Measurements from ENCODE around the gene ENTR1.

ENTR1 gene

DNA sequence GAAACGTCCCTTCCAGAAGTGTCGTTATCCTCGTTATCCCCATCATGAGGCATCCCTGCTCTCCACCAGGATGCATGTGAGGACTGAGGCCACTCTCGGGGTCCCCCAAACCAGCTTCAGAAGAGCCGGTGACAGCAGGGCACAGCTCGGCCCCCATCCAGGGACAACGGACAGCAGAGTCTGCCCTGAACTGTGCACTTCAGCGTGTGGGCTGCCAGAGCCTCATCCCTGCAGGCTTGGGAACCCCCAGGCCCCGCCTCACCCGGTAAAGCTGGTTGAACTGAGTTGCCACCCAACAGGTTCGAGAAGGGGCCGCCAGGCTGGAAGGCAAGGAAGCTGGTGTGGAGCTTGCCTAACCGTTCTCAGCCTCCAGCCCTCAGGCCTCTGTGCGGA is 36.2 kb downstream of the ENTR1 start:
- no peak for DNase-seq

DNA sequence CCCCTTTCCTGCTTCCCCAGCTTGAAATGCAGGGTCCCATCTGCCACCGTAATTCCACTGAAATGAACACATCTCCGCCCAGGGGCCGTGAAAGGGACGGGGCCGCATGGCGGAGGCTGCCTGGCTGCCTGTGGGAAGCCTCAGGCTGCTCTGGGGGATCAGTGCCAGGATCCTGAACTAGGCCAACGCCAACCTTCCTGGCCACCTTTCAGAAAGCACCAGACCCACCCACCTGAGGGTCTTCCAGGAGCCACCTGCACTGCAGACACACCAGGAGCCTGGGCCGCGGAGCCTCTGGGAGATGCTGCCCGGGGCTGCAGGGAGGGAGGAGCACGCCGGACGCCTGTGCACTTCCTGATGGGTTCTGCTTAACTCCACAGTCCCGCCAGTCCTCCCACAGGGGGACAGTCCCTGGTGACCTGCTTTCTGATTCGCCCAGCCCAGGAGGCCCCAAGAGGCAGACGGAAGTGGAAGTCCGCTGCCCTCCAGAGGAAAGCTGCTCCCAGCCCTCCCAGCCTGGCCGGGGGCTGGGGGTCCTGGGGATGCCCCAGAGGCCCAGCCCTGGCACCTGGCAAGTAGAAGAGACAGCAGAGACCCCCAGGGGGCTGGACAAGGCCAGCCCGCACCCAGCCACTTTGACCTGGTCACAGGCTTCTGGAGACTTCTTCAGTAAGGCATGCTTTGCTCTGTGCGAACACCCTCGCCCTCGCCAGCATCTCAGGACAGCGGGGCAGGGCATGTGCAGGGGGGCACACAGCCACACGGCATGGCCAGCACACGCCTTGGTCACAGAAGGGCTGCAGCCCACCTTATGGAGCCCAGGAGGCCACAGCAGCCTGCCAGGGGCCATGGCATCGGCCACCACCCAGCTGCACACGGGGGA is 36.9 kb downstream of the ENTR1 start, which contains the start of gene CARD9:
TSS of gene CARD9 (minus strand) at position 370 of the 883 bp plus-strand sequence. CDS start 1,591 bp downstream, outside the sequence.
- no peak for DNase-seq

DNA sequence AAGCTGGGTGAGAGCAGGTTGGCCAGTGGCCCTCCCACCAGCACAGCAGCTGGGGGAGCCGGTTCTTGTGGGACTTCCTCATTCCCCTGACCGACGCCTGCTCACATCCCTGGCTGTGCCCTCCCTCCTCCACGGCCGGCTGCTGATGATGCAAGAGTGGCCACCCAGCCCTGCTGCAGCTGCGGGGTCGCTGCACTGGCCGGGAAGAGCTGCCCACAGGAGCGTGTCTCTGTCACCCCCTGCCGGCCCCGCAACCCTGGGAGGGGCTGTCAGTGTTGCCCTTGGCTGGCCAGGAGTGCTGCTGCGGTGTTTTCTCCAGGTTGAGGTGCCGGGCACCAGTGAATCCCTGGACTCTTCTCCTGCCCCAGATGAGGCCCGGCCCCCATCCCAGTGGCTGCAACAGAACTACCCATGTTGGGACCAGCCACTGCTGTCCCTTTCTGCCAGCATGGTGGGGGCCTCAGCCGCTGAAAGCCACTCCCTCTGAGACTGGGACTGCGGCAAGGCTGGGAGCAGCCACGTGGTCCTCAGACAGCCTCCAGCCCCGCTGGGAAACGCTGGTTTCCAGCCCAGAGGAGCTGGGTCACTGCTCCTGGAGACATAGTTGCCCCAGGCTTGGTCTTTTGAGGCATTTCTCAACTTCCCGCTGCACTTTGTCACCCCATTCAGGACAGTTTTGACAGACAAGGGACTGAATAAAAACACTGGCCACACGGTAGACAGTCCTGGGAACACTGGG is 37.7 kb downstream of the ENTR1 start:
- DNase-seq, result no peak

DNA sequence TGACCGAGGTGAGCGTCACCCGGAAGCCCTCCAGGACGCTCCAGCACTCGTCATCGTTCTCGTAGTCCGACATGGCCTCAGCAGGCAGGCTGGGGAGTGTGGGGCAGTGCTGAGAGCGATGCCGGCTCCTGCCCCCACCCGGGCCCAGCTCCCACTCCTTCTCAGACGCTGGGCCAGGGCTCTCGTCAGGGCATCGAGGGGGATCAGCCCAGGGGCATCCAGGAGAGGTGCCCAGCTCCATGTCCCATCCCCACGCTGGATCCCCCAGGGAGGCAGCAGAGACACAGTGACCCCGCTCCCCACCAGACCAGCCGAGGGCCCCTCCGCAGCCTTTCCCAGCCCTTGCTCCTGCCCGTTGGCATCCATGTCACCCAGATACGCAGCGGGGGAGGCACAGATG is 38.4 kb downstream of the ENTR1 start:
- DNase-seq, result no peak

DNA sequence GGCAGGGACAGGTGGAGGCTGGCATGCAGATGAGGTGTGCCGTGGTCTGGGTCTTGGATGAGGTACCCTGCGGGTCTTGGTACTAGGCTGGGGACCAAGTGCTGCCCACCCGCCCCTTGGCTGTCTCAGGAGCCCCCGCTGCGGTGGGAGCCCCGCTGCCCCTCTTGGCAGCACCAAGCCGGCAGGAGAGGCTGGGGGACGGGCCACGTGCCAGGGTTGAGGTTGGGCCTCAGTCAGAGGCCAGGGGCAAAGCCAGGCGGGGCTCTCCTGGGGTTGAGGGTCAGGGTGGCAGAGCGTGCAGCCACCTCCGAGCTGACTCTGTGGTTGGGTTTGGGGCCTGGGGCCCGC is 38.9 kb downstream of the ENTR1 start:
- DNase-seq, result no peak

DNA sequence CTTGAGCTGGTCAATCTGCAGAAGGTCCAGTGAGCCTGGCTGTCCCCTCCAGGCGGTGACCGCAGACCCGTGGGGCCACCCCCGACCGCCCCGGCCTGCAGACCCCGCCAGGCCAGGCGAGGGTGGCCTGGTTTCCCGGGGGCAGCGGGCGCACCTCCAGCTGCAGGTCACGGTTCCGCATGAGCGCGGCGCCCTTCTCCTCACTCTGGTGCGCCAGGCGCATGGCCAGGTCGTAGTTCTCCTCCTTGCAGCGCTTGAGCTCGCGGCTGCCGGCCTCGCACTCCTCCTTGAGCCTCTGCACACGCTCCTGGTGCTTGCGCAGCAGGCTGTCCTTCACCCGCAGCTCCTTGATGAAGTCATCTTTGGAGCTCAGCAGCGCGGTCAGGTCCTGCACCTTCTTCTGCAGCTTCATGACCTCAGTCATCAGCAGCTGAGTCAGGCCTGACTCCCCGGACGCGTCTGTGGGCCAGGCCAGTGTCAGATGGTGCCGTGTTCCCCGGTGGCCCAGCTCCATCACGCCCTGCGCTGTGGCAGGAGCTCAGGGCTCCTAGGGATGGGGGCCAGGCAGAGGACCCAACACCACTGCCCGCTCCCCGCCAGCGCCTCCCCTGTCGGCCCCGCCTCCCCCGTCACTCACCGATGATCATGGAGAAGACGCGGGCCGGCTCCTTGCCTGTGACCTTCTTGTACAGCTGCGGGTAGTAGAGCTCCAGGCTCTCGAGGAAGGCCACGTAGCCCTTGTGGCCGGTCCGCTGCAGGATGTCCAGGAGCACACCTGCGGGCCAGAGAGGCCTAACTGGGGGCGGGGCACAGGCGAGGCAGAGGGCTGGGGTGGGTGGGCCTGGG is 39.5 kb downstream of the ENTR1 start:
- DNase-seq, result no peak

DNA sequence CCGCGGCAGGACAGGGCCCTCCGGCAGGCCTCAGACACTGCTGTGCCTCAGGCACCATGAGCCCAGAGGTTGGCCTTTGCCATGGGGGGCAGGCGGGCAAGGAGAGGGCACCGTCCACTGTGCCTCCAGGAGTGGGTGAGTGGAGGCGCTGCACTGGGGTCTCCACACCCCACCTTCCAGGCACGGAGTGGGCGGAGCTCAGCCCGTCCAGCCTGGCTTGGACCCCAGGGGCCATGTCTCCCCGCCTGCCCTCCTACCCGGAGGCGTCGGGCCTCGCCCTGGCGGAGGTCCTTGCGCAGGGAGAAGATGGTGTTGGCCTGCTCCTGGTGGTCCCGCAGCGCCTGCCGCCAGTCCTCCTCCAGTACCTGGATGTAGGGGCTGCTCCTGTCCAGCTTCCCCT is 40.4 kb downstream of the ENTR1 start:
- DNase-seq, result no peak

DNA sequence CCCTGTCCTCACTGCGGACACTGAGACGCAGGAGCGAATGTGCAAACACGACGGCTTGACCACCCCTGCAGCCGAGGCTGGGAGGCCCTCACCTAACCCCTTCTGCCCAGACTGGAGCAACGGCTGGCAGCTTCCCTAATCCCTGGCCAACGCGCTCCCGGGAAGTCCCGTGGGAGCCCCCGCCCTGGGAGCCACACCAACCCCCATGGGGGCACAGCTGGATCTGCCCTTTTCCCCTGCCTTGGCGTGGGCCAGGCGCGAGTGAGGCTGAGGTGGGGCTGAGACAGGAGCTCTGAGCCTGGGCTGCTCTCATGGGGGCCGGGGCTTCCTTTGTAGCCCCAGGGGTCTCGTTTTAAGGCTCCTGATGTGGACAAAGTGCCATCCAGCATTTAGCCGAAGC is 42.2 kb downstream of the ENTR1 start:
- no peak for DNase-seq

DNA sequence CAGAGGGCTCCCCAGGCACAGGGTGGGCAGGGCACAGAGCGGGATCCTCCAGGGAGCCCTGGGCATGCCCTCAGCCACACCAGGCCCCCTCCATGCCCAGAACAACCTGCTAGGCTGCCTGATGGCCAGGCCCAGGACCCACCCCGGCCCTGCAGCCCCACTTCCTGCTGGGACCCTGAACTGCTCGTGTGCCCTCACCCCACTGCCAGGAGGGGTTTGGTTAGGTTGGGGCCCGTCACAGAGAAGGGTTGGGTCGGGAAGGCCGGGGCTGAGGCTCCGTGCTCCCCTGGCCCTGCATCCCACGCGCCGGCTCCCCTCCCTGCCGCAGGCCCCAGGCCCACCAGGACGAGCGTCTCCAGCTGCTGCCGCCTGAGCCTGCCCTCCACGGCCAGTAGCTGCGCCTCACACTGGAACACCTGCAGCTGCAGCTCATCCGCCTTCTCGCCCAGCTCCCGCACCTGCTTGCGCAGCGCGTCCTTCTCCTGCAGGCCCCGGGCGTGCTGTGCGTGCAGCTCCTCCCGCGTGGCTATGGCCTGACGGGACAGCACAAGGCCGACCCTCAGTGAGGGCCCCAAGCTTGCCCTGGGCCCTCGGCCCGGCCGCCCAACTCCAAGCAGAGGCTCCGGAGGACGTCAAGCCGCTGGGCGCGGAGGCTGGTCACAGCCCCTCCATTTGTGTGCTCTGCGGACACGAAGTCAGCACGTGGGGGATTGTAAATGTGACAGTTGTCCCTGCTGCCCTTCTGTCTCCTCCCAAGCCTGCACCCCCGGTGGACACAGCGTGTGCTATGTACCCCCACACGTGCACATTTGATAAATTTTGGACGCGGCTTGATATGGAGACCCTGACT is 42.9 kb downstream of the ENTR1 start:
- DNase-seq, result no peak

DNA sequence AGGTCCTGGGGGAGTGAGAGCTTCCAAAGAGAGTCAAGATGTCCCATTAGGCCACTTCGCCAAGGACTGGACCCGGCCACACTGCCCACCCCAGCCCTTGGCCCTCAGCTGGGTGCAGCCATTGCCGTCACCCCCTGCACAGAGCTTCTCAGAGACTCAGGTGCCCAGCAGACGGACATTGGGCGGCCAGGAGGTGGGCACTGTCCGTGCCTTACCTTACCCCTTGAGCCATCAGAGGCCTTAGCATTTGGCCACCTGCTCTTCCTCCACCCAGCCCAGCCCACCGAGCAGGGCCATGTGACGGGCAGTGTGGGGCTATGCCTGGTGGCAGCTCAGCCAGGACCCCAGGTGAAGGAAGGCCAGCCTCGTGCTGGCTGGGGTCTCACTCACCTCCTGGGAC is 43.6 kb downstream of the ENTR1 start:
- no peak for DNase-seq

DNA sequence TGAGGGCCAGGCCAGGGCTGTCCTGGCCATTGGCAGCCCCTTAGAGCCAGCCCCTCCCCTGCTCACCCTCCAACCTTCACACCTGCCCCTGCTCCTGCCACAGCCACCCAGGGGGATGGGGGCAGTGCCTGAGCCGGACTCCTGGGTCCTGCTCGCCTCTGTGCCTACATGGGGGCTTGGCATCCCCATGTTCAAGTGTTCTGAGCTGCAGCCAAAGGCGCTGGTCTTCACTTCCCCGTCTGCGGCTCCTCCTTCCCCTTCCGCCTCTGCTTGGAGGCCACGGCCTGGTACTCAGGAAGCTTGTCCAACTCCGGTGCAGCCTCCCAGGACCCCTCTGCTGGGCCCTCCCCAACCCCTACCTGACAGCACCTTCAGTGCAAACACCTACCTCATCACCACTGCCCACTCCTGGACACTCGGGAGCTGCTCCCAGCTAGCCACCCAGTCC is 44.6 kb downstream of the ENTR1 start:
- DNase-seq, result no peak

DNA sequence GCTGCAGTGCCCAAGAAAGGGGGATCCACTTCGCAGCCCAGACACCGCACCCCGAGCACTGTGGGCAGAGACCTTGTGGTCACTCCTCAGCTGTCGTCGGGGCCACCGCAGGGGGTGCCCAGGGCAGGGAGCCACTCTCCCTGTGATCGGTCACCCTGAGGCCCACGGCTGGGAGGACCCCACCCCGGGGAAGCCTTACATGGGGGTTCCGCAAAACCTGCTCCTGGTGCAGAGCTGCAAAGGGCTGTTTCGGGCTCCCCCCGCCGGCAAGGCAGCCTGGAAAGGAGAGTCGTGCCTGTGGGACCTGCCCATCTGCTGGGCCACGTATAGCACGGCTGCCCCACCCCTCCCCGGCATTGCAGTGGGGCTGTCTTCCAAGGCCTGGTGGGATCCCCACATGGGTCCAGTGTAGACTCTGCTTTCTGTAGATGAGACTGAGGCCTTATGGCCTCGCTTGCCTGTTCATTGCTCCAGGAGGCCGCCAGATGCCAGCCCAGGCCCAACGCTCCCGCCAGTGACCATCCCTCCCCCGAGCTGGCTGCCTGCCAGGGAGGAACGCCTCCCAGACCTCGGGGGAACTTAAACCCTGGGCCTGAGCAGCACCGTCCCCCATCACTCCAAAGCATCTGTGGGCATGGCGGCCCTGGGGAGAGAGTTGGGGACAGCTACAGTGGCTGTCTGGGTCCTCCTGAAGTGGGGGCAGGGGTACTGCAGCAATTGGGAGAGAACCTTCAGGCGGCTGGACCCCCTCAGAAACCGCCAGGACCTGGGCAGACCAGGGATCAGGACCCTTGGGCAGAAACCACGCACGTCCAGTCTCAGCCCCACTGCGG is 45.3 kb downstream of the ENTR1 start:
- DNase-seq, result no peak

DNA sequence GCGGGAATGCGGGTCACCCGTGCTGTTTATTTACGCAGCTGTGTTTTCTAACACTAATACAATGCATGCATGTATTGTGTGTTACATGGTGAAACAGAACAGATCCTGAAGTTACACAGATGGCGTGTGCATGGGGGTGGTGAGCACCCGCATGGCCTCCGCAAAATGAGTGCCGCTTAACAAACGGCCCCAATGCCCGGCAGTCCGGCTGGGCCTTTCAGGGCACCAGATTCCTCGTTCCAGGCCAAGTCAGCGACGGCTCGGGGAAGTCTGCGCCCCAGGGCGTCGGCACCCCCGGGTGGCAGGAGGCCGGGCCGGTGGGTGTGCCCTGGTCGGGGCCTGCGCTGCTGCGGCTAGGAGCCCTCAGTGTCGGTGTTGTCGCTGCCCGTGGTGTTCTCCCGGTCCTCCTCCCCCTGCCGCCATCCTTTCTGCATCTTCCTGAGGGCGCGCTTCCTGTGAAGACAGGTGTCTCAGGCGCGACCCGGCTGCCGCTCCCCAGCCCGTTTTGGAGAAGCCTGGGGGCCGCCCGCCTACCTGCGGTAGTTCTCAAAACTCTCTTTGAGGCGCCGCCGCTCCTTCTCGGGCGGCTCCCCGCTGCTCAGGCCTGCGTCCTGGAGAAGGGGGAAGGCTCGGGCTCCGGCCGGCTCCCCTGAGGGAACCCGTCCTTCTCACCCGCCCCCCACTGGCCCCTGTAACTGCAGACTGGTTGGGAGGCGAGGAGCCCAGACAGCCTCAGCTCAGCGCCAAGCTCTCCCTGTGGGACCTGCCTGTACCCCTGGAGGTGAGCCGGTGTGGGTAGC is 46.3 kb downstream of the ENTR1 start:
- no peak for DNase-seq

DNA sequence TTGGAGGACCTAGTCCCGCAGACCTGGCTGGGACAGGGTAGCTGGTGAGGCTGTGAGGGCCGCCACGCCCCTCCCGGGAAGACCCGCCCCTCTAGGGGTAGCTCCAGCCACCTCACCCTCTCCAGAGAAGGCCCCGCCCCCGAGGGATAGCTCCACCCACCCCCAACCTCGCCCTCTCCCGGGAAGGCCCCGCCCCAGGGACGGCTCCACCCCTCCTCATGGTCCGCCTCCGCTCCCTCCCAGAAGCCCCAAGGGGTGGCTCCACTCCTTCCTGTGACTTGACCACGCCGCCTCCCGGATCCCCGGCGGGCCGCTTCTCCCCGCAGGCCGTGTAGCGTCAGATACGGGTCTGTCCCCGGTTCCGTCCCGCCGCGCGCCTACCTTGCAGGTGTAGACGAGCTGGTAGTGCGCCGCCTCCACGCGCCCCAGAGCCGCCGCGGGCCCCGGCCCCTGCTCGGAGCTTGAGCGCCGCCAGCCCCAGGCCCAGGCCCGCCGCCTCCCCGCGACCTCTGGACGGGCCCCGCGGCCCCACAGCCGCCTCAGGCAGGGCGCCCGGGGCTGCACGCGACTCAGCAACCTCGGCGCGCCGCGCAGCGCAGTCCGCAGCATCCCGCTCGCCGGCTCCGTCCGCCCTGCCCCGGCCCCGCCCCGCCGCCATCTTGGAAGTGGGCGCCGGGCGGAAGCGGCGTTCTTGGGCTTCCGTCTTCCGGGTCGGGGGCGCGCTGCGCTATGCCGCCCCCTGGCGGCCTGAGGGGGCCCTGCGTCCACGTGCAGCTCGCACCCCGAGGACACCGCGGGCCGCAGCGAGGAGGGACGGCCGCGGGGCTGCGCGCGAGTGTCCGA is 47.1 kb downstream of the ENTR1 start, which contains the start of gene DNLZ:
TSS of gene DNLZ (minus strand) at position 639 of the 843 bp plus-strand sequence. CDS start at position 609, 30 bp downstream.
- DNase-seq, result peak; percentile 99

DNA sequence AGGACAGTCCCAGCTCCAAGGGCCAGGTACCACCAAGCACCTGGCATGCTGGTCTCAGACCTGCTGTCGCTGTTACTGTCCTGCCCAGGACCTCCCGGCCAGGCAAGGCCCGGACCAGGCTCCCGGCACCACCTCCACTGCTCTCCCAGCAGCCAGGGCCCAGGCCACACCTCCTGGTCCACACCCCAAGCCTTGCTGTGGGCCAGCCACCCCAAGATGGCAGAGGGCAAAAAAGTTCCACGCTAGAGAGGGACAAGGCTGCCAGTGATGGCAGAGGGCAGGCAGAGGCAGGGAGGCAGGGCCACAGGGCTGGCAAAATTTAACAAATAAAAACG is 48.0 kb downstream of the ENTR1 start:
- no peak for DNase-seq

DNA sequence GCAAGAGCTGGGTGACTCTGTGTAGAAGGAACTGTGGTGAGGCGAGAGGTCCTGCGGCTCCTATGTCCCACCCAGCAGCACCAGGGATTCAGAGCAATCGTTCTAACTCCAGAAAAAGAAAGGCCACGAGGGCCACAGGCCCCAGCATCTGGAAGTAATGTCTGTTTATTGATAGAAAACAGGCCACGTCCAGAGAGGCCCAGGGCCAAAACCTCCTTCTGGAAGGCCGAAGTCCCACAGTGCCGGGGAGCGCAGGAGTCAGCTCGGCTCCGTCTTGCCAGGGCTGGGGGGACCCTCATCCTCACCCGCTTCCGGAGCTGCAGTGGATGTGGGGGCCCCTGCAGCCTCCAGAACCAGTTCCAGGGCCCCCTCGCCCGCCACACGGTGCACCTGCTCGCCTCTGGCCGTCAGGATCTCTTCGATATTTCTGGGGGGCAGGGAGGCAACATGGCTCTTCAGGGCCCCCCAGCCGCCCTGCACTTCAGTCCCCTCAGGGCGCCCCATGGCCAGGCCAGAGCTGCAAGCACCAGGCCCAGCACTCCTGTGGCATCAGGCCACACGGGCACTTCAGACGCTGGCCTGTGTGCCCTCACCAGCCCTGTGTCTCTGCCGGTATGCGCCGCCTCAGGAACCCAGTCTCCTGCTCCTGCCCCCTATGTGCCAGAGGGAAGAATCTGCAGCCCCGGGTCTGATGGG is 48.5 kb downstream of the ENTR1 start:
- no peak for DNase-seq

DNA sequence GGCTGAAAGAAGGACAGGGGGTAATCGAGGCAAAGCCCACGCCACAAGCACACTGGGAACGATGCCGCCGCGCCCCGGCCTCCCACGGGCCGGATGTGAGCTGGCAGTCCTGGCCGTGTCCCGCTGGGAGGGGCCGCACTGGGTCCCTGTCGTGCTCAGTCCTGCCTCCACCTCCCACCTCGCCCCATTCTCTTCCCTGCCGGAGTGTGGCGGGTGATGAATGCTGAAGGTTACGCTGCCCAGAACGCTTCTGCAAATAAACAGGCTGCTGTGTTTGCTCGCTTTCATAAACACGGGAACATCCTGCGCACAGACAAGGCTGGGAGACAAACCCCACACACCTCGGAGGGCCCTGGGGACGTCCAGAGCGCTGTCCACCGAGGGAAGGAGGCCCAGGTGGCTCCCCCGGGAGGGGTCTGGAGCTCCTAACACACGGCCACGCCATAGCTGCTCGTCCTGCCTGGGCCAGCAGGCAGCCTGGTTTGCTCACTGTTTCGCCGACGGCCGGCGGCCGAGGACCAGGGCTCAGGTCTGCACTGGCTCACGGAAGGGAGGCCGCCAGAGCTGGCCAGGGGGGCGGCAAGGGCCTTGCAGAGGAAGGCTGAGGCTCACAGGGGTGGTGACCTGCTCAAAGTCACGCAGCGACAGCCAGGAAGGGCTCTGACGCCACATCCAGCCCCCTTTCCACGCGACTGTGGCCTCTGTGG is 49.2 kb downstream of the ENTR1 start:
- no peak for DNase-seq

Measured in CD4-positive, alpha-beta T cell treated with Interleukin-17A for 4 hours (primary cell).